Epithelial cell of proximal tubule (primary cell): ENCODE measurements around the gene GAREM1. TPM values are rescaled to one million over a fixed set of nuclear protein-coding genes. Genes with fewer than 3 reads are reported as not detected.
A peak's percentile ranks its signal among the peaks of the same experiment; 100 is the strongest.

Experiments
- DNase-seq: peaks from one replicate; pipeline ENCODE4 v3.0.0-alpha.2; 2011; ENCODE audit warnings: low read depth
- H3K4me3 ChIP-seq: 2 replicates; pipeline ENCODE4 v1.5.1; 2011; ENCODE audit warnings: low read depth, mild to moderate bottlenecking, low read length
- CTCF ChIP-seq: conservative IDR thresholded peaks from 2 replicates; pipeline ENCODE4 v1.5.1; 2012; ENCODE audit warnings: low read depth, mild to moderate bottlenecking, low read length
- total RNA-seq: library from RNA; depleted of rRNA; stranded (reverse); fragments of >200 nt; gene quantifications from 2 replicates; pipeline ENCODE4 v1.2.3, GENCODE V29; 2015

The GAREM1 gene
- total RNA-seq, 1 donor from 2014 or later, result 3.1 TPM

- no peak overlapping the region for H3K4me3 ChIP-seq
- DNase-seq, result no peak
- no peak for TF ChIP-seq CTCF
Observed at GRCh38 chr18:32373505-32373904, 97.2 kb downstream of the GAREM1 start.

GRCh38 chr18:32372381-32373061 lies 98.2 kb downstream of the GAREM1 start:
- TF ChIP-seq CTCF, result no peak
- H3K4me3 ChIP-seq, result no peak overlapping the region
- DNase-seq, result peak; percentile 60

- H3K4me3 ChIP-seq, result no peak overlapping the region
- TF ChIP-seq CTCF, result no peak
- no peak for DNase-seq
Observed at GRCh38 chr18:32372047-32372380, 98.7 kb downstream of the GAREM1 start.

GRCh38 chr18:32371384-32371783 lies 99.3 kb downstream of the GAREM1 start:
- no peak for DNase-seq
- TF ChIP-seq CTCF, result no peak
- no peak overlapping the region for H3K4me3 ChIP-seq

GRCh38 chr18:32368991-32369390 lies 101.7 kb downstream of the GAREM1 start:
- no peak overlapping the region for H3K4me3 ChIP-seq
- TF ChIP-seq CTCF, result no peak
- DNase-seq, result no peak

GRCh38 chr18:32368170-32368569 lies 102.5 kb downstream of the GAREM1 start:
- TF ChIP-seq CTCF, result no peak
- DNase-seq, result peak; percentile 78
- H3K4me3 ChIP-seq, result no peak overlapping the region
